Activated gamma-delta T cell treated with anti-CD3 and anti-CD28 coated beads, Interleukin-2, amount 50 U/mL, for 16 hours (primary cell): ENCODE results near the gene EMID1.

Experiments
- DNase-seq: peaks from one replicate; pipeline ENCODE4 v3.0.0-alpha.2; 2020; ENCODE audit warnings: low read depth

The EMID1 gene

GRCh38 chr22:29260601-29261315, 55.1 kb downstream of the EMID1 start:
- no peak for DNase-seq

- no peak for DNase-seq
These were observed 58.1 kb downstream of the EMID1 start for GRCh38 chr22:29263791-29264276.

- no peak for DNase-seq
These were observed 59.6 kb downstream of the EMID1 start for GRCh38 chr22:29265305-29265704.

- no peak for DNase-seq
These were observed 60.2 kb downstream of the EMID1 start for GRCh38 chr22:29265929-29266328.

GRCh38 chr22:29266564-29267461, 61.1 kb downstream of the EMID1 start:
- no peak for DNase-seq

GRCh38 chr22:29267462-29267857, 61.8 kb downstream of the EMID1 start:
- DNase-seq = no peak

GRCh38 chr22:29267858-29268510, 62.3 kb downstream of the EMID1 start, which contains the start of the genes EWSR1 and RHBDD3:
Gene EWSR1 (plus strand): TSS chr22:29268268. CDS start chr22:29268337, 69 bp downstream.
Gene RHBDD3 (minus strand): TSS chr22:29267981. CDS start chr22:29265626, 2,355 bp downstream.
- peak; percentile 92 for DNase-seq

GRCh38 chr22:29268511-29269229, 63.0 kb downstream of the EMID1 start:
- no peak for DNase-seq

- no peak for DNase-seq
These were observed 63.5 kb downstream of the EMID1 start for GRCh38 chr22:29269230-29269604.

- DNase-seq = no peak
These were observed 64.2 kb downstream of the EMID1 start for GRCh38 chr22:29269731-29270474.

- DNase-seq = no peak
These were observed 65.0 kb downstream of the EMID1 start for GRCh38 chr22:29270475-29271271.

- no peak for DNase-seq
These were observed 66.9 kb downstream of the EMID1 start for GRCh38 chr22:29272624-29273023.

- DNase-seq = no peak
These were observed 69.5 kb downstream of the EMID1 start for GRCh38 chr22:29275167-29275566.

- no peak for DNase-seq
These were observed 70.3 kb downstream of the EMID1 start for GRCh38 chr22:29275819-29276565.

- DNase-seq = no peak
These were observed 72.2 kb downstream of the EMID1 start for GRCh38 chr22:29277927-29278326.

GRCh38 chr22:29284196-29284595, 78.5 kb downstream of the EMID1 start:
- DNase-seq = no peak

GRCh38 chr22:29288837-29289236, 83.1 kb downstream of the EMID1 start:
- DNase-seq = no peak

- DNase-seq = no peak
These were observed 84.4 kb downstream of the EMID1 start for GRCh38 chr22:29290061-29290460.

- DNase-seq = no peak
These were observed 85.5 kb downstream of the EMID1 start for GRCh38 chr22:29291215-29291614.
